Measurements from ENCODE around the gene PGK1. TPM values are rescaled to one million over a fixed set of nuclear protein-coding genes. Genes with fewer than 3 reads are reported as not detected.

PGK1 gene
- total RNA-seq, 1 experiment from 2014 or later, result 492 TPM

GRCh38 chrX:78098108-78098507 is 5.9 kb upstream of the PGK1 start:
- Histone ChIP-seq H3K4me3 (replicated peaks in 1 of 2; ENCODE audit: low read depth in 1 of 2, low read length in 2 of 2) (no peak overlapping the region), H3K27me3 (ENCODE audit: insufficient read depth, low read length) (no peaks in the 10 kb centered on the region), H3K27ac (ENCODE audit: low read depth, low read length) (no peak overlapping the region), H4K20me1 (ENCODE audit: insufficient read depth) (no peaks in the 10 kb centered on the region), H3K9me3 (ENCODE audit: control insufficient read depth in 1 of 2, insufficient read depth in 1 of 2, low read depth in 1 of 2, low read length in 2 of 2) (no peaks in the 10 kb centered on the region), H3K4me1 (ENCODE audit: control insufficient read depth in 1 of 2, insufficient read depth in 2 of 2, low read length in 2 of 2) (peaks cover 0 to 4% of the 10 kb centered on the region in 2 experiments; a peak in 2 of 4 replicates), H3K36me3 (ENCODE audit: control insufficient read depth in 1 of 2, insufficient read depth in 2 of 2, low read length in 2 of 2) (no peaks in the 10 kb centered on the region), H3K9me2 (ENCODE audit: insufficient read depth) (no peaks in the 10 kb centered on the region), H2AFZ (ENCODE audit: low read depth, low read length, poor library complexity, severe bottlenecking) (no peak overlapping the region), H3K9ac (ENCODE audit: low read length) (no peak overlapping the region), H3K4me2 (ENCODE audit: low read length) (no peak overlapping the region), H3K79me2 (ENCODE audit: insufficient read depth, low read length) (no peaks in the 10 kb centered on the region)
- ChIA-PET CTCF (no interaction called here), RAD21 (ENCODE audit: low non-redundant PET in 1 of 2, low total read pairs in 2 of 2, uncharacterized antibody in 2 of 2, unreplicated experiment in 2 of 2) (no interaction called here), POLR2A (no interaction called here)
- DNase-seq (ENCODE audit: low read depth, low spot score), result no peak
- ATAC-seq, result no peak
- TF ChIP-seq SIN3A (IDR thresholded peaks at IDR 0.05; ENCODE audit: low read depth) (no peak), EZH2phosphoT487 (IDR thresholded peaks at IDR 0.05; ENCODE audit: borderline replicate concordance) (no peak), MAX (IDR thresholded peaks at IDR 0.05) (no peak), TCF7L2 (IDR thresholded peaks at IDR 0.05; ENCODE audit: borderline replicate concordance, extremely low read depth, insufficient read depth, insufficient read length) (no peak), POLR2A (IDR thresholded peaks at IDR 0.05; ENCODE audit: borderline replicate concordance, extremely low read depth, insufficient read depth, insufficient read length) (no peak), EZH2 (IDR thresholded peaks at IDR 0.05) (no peak), CBX3 (IDR thresholded peaks at IDR 0.05; ENCODE audit: low read depth) (no peak), JUND (IDR thresholded peaks at IDR 0.05) (no peak), FOSL1 (IDR thresholded peaks at IDR 0.05; ENCODE audit: low read depth) (no peak), SP1 (IDR thresholded peaks at IDR 0.05; ENCODE audit: low read depth) (no peak), YY1 (IDR thresholded peaks at IDR 0.05; ENCODE audit: extremely low read depth, insufficient replicate concordance, low read depth, low read length) (no peak), EGR1 (IDR thresholded peaks at IDR 0.05; ENCODE audit: low read depth) (no peak)
- intact Hi-C loops (cut with micrococcal nuclease), result no loop called here
- no TSS peak for BruUV-seq (replicated peaks)

- no TSS peak for BruUV-seq (replicated peaks)
- TF ChIP-seq EZH2 (IDR thresholded peaks at IDR 0.05) (no peak), YY1 (IDR thresholded peaks at IDR 0.05; ENCODE audit: extremely low read depth, insufficient replicate concordance, low read depth, low read length) (no peak), ELF1 (IDR thresholded peaks at IDR 0.05; ENCODE audit: borderline replicate concordance, low read depth) (no peak), POLR2A (IDR thresholded peaks at IDR 0.05; ENCODE audit: borderline replicate concordance, extremely low read depth, insufficient read depth, insufficient read length) (no peak), CEBPB (IDR thresholded peaks at IDR 0.05; ENCODE audit: low read depth) (no peak), TCF7L2 (IDR thresholded peaks at IDR 0.05; ENCODE audit: borderline replicate concordance, extremely low read depth, insufficient read depth, insufficient read length) (no peak), ZBTB33 (IDR thresholded peaks at IDR 0.05; ENCODE audit: extremely low read depth, insufficient replicate concordance, low read length) (no peak), REST (IDR thresholded peaks at IDR 0.05; ENCODE audit: low read depth) (no peak)
- H3K4me1 ChIP-seq (ENCODE audit: control insufficient read depth in 1 of 2, insufficient read depth in 2 of 2, low read length in 2 of 2), result peaks cover 8 to 29% of the 10 kb centered on the region in 2 experiments; a peak in 3 of 4 replicates
- no peak overlapping the region for H3K4me3 ChIP-seq (replicated peaks in 1 of 2; ENCODE audit: low read depth in 1 of 2, low read length in 2 of 2)
- no peak overlapping the region for H2AFZ ChIP-seq (ENCODE audit: low read depth, low read length, poor library complexity, severe bottlenecking)
- intact Hi-C loops (cut with micrococcal nuclease), result loop anchor here (5.0 kb wide), 1 partner anchor 205 kb away; the partner anchor contains the start of genes COX7B and MAGT1
- no peak overlapping the region for H3K4me2 ChIP-seq (ENCODE audit: low read length)
- RAD21 ChIA-PET (ENCODE audit: low non-redundant PET in 1 of 2, low total read pairs in 2 of 2, uncharacterized antibody in 2 of 2, unreplicated experiment in 2 of 2), result no interaction called here
- H3K9ac ChIP-seq (ENCODE audit: low read length), result no peak overlapping the region
- peaks cover 6% of the 10 kb centered on the region; the same call in 1 of the 2 replicates for H4K20me1 ChIP-seq (ENCODE audit: insufficient read depth)
- no peaks in the 10 kb centered on the region for H3K27me3 ChIP-seq (ENCODE audit: insufficient read depth, low read length)
- DNase-seq (ENCODE audit: low read depth, low spot score) (no peak), ATAC-seq (no peak)
- no peaks in the 10 kb centered on the region for H3K9me2 ChIP-seq (ENCODE audit: insufficient read depth)
- no peaks in the 10 kb centered on the region for H3K9me3 ChIP-seq (ENCODE audit: control insufficient read depth in 1 of 2, insufficient read depth in 1 of 2, low read depth in 1 of 2, low read length in 2 of 2)
- POLR2A ChIA-PET, result no interaction called here
- H3K36me3 ChIP-seq (ENCODE audit: control insufficient read depth in 1 of 2, insufficient read depth in 2 of 2, low read length in 2 of 2), result peaks cover 4 to 16% of the 10 kb centered on the region in 2 experiments; a peak in 3 of 4 replicates
- CTCF ChIA-PET, result interaction anchor here (1.0 kb wide), 1 partner anchor 10 kb away, joined by 3 read pairs; no protein-coding TSS in a partner anchor
- peaks cover 31% of the 10 kb centered on the region for H3K79me2 ChIP-seq (ENCODE audit: insufficient read depth, low read length)
- H3K27ac ChIP-seq (ENCODE audit: low read depth, low read length), result no peak overlapping the region
These were observed 2.0 kb upstream of the PGK1 start for GRCh38 chrX:78102091-78102490.
